Activated gamma-delta T cell treated with Interleukin-2 at 50 U/mL for 16 hours (primary cell): ENCODE results near the gene PRKCZ.

Experiments used
- DNase-seq: peaks from one replicate; pipeline ENCODE4 v3.0.0-alpha.2; 2020

Gene PRKCZ

DNA sequence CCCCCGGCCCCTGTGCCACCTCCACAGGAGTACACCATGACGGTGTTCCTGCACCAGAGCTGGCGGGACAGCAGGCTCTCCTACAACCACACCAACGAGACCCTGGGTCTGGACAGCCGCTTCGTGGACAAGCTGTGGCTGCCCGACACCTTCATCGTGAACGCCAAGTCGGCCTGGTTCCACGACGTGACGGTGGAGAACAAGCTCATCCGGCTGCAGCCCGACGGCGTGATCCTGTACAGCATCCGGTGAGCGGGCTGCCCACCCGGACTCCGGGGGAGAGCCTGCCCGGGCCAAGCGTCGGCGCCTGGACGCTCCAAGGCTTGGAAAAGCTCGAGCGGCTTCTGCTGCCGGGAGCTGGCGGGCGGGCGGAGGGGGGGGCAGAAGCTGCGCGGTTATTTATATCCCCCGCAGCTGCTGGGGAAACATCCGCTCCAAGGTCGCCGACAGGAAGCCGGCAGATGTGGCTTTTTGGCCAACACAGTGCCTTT, 24.7 kb upstream of the PRKCZ start:
- no peak for DNase-seq

DNA sequence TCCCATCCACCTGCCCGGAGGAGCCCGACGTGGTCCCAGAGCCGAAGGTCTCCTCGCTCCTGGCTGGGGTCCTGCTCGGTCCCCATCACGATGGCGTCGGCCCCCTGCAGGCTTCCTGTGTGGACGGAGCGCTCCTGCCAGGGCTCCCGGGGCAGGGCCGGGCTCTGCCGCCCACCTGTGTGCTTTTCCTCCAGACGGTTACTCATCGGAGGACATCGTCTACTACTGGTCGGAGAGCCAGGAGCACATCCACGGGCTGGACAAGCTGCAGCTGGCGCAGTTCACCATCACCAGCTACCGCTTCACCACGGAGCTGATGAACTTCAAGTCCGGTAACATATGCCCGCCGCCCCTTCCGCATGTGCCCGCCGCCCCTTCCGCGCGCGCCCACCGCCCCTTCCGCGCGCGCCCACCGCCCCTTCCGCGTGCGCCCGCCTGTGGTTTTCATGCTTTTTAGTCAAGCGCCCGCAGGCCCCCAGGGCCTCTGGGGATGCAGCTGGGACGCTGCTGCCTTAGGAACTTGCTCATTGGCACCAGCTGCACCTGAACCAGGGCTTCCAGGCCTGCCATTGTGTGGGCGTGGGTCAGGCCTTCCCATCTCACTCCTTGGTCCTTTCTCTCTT, 22.1 kb upstream of the PRKCZ start:
- no peak for DNase-seq

DNA sequence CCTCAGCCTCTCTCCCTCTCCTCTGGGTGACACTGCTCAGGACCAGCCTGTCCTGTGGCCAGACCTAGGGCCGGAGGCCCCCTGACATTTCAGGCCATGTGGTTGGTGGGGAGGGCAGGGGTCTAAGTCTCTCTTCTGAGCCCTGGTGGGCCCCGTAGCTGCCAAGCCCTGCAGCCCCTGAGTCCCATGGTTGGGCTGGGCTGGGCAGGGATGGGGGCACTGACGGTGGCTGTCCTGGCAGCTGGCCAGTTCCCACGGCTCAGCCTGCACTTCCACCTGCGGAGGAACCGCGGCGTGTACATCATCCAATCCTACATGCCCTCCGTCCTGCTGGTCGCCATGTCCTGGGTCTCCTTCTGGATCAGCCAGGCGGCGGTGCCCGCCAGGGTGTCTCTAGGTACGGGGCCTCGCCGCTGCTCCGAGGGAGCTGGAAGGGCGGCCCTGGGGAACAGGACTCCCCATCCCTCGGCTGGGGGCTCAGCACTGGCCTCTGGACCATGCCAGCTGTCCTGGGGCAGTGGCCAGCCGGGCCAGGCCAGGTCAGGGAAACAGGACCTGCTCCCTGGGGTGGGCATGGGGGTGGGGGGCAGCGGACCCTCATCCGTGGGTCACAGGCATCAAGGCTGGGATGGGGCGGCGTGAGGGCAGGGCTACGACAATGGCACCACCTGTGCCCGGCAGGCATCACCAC, 21.2 kb upstream of the PRKCZ start:
- DNase-seq = no peak

DNA sequence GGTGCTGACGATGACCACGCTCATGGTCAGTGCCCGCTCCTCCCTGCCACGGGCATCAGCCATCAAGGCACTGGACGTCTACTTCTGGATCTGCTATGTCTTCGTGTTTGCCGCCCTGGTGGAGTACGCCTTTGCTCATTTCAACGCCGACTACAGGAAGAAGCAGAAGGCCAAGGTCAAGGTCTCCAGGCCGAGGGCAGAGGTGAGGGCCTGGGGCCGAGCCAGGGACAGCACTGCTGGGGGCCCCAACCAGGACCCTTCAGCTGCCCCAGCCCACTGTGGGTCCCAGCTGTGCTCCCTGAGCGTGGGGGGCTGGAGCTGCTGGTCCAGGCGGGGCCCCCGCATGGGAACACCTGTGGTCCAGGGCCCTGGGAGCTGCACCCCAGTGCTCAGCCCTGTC, 20.6 kb upstream of the PRKCZ start:
- no peak for DNase-seq

DNA sequence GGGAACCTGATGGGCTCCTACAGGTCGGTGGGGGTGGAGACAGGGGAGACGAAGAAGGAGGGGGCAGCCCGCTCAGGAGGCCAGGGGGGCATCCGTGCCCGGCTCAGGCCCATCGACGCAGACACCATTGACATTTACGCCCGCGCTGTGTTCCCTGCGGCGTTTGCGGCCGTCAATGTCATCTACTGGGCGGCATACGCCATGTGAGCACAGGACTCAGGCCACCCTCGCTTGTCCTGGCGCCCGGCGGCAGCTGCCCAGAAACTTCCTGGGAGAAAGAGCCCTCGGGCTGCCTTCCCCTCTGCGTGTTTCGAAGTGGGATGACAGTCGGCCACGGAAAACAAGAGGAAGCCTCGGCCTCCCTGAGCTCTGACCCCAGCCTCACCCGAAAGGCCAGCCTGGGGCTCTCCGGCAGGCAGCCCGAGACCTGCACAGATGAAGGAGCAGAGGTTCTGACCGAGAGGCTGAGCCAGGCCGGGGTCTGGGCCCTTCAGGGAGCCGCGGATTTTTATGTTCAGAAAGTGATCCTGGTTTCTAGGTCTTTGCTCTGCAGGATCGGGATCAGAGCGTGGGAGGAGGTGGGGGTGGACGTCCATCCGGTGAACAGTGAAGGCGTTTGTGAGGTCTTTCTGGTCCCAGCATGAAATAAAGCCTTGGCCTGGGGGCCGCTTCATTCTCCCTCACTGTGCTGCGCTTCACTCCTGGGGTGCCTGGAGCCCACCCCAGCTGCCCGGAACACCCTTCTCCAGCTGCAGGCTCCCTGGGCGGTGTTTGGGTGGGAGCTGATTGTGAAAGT, 19.9 kb upstream of the PRKCZ start:
- no peak for DNase-seq

DNA sequence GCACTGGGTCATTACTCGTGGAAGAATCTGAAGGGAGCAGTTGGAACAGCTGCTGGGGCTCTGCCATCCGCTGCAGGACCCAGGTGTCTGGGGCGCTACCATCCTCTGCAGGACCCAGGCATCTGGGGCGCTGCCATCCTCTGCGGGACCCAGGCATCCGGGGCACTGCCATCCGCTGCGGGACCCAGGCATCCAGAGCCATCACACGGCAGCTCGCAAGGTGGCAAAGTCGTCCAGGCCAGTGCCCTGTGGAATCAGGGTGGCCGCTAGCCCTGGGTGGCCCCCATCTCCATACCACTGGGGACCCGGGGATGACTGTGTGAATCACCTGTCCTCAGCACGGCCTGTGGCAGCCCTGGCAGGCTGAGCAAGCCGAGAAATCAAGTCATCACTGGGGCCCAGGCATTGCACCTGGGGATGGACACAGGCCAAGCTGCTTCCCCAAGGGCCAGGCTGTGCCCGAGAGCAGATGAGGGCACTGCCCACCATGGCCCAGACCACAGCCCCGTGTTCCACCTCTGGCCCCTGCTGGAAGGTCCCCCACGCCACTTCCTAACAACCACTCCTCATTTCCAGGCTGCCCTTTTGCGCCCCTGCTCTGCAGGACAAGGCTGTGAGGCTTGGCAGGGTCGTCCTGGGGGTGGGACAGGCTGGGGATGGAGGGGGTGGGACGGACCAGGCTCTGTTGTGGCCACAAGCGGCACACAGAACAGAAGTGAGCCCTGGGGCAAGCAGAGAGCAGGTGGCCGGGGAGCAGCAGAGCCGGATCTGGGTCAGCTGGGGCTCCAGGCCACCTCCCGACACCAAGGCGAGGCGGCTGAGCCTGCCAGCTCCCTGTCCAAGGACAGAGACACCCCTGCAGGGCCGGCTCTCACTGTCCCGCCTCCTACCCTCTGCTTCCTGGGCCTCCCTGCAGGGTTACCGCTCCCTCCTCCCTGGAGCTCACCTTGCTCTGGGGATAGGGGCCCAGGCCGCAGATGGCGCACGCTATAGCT, 18.4 kb upstream of the PRKCZ start:
- DNase-seq = no peak

DNA sequence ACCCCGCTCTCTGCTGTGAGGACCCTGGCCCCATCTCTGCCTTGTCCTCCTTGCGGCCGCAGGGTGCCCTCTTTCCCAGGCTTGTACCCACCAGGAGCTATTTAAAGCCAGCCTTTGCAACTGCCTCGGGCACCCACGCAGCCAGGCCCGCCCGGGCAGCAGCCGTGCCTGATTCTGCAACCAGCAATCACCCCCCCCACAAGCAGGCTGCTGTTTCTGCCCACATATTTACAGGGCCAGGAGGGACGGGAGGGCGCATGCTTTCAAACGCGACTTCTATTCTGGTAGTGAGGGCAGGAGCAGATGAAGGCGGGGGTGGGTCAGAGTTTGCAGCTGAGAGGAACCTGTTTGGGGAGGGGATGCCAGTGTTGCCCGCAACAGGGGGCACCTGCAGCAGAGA, 17.5 kb upstream of the PRKCZ start:
- DNase-seq = no peak

DNA sequence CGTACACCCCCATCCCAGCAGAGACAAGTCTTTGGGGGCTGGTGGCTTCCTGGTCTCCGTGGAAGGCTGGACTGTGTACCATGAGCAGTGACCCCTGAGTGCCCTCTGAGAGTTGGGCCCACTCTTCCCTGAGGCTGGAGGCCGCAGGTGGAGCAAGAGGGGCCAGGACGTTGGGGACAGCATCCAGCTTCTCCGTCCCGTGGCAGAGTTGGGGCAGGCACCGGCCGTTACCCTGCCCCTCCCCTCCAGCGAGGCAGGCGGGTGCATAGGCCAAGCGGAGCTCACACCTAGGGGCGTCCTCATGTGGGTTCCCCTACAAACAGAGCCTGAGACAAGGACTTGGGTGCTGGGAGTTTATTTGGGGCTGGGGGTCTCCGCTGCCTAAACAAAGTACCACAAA, 17.0 kb upstream of the PRKCZ start:
- no peak for DNase-seq

DNA sequence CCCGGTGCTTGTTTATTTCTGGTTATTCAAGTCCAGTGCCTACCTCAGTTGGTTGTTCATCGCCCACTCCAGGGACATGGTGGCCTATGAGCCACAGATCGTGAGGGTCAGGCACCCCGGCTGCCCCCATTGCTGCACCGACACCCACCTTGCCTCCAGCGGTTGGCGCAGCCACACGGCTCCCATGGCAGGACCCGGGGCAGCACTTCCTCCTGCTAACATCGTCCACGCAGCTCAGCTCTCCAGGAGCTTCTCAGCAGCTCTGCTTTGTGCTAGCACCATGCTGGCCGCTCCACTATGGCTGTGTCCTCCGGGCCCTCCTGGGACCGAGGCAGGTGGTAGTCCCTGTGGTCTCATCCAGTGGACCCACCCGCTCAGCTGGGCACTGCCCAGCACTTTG, 13.9 kb upstream of the PRKCZ start:
- no peak for DNase-seq

DNA sequence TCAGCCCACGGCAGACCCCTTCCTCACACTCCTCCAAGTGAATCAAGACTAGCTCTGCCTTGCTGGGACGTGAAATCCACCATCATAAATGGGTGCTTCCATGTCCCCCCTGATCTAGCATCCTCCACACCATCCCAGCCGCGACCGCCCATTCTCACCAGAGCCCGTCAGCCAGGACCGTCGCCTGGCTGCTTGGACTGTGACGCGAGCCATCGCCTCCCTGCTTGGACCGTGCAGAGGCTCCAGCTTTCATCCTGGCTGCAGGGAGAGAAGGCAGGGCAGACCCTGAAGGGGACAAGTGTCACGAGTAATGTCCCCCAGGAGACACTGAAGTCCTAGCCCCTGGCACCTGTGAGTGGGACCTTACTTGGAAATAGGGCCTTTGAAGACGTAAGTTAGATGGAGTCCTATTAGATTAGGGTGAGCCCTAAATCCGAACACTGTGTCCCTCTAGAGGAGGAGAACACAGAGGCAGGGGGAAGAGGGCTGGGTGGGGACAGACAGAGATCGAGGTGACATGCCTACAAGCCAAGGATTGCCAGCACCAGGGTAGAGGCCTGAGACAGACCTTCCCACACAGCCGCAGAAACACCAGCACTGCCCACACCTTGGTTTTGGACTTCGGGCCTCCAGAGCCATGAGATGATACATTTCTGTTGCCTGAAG, 12.8 kb upstream of the PRKCZ start:
- DNase-seq = no peak

DNA sequence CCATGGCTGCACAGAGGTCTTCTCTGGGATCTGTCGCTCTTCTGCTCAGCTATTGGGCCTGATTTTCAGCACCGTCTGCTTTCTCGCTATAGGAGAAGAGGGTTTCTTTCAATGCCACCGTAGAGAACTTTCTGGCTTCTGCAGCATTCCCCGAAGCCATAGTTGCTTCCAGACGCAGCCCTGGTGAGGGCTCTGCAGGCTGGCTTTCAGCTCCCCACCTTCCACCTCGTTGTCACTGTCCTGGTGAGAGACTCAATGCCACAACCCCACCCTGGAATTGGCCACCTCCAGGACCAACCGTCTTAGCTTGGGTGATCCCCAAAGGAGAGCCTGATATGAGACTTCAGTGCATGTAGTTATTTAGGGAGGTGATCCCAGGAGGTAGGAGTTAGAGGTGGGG, 12.0 kb upstream of the PRKCZ start:
- DNase-seq = no peak

DNA sequence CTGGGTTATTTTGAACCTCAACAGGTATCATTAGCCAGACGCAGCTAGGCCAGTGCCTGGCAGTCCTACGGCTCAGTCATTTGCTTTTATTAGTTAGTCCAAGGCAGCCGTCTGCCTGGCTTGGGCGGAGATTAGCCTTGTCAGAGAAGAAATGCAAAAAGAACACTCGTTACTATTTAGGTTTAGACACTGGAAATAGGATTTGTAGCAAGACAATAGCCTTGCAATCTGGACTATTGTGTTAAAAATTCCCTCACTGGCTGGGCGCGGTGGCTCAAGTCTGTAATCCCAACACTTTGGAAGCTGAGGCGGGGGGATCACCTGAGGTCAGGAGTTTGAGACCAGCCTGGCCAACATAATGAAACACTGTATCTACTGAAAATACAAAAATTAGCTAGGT, 11.0 kb upstream of the PRKCZ start:
- no peak for DNase-seq

DNA sequence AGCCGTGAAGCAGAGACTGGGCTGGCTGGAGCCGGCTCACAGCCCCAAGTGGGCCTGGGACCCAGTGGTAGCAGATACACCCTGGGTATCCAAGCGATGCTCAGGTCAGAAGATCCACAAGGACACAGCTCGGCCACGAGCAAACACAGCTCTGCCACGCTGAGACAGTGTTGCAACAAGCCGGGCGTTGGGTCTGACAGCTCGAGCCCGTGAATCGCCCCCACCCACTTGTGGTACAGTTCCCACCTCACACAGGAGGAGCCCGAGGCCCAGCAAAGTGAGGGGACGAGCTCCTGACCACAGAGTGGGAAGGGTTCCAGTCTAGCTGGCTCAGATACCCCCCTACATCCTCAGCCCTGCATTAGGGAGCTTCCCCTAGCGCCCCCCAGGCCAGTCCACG, 8.9 kb upstream of the PRKCZ start:
- no peak for DNase-seq

DNA sequence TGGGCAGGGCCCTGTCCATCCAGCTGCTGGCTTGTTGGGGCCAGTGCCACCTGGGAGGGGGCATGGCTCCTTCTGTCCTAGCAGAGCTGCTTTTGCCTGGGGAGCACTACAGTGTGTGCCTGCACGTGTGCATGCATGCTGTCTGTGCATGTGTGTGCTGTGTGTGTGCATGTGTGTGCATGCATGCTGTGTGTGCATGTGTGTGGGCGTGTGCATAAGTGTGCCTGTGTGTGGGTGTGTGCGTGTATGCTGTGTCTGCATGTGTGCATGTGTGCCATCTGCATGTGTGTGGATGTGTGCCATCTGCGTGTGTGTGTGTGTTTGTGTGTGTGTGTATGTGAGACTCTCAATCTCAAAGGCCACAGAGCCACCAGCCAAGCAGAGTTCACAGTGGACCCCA, 8.3 kb upstream of the PRKCZ start:
- DNase-seq = no peak

DNA sequence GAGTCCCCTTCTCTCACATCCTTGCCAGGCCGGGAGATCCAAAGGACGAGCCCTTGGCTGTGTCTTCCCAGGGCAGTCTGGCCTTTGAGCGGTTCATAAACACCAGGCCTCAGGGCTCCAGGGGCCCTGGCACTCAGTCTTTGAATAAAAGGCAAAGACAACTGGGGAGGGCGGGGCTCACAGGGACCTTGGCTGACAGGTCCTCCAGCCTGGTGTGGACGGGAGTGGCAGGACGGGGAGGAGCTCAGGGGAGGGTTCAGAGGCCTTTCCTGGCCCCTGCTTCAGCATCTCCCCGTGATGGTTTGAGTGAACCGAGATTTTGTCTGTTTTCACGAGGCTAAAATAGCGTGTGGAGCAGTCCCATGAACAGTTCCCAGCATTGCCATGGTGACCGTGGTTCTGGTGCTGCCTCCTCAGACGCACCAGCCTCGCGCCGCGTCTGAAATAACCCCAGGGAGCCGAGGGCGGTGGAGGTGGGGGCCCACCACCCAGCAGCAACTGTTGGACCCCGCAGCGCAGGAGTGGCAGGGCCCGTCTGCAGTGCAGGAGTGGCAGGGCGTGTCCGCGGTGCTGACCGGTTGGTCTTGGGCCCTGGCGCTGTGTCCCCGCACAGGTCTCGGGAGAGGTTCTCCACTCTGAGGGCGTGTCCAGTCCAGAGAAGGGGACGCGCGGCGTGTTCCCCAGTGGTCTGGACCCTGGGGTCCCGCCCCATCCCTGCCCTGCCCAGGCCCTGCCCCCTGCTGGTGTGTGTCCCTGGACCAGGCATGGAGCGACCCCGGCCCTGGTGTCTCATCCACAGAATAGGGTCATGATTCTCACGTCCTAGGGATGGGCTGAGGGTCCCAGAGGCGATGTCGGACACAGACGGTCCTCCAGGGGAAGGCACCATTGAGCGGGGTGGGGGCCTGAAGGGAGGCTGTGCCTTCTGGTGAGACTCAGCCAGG, 7.1 kb upstream of the PRKCZ start:
- no peak for DNase-seq

DNA sequence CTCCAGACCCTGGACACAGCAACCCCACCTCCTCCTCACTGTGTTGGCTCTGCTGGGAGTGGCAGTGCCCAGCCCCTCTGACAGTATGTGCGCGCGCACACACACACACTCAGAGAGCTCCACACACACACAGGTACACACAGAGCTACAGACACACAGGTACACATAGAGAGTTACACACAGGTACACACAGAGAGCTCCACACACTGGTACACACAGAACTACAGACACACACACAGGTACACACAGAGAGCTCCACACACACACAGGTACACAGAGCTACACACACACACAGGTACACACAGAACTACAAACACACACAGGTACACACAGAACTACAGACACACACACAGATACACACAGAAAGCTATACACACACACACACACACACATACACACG, 6.3 kb upstream of the PRKCZ start:
- DNase-seq = no peak

DNA sequence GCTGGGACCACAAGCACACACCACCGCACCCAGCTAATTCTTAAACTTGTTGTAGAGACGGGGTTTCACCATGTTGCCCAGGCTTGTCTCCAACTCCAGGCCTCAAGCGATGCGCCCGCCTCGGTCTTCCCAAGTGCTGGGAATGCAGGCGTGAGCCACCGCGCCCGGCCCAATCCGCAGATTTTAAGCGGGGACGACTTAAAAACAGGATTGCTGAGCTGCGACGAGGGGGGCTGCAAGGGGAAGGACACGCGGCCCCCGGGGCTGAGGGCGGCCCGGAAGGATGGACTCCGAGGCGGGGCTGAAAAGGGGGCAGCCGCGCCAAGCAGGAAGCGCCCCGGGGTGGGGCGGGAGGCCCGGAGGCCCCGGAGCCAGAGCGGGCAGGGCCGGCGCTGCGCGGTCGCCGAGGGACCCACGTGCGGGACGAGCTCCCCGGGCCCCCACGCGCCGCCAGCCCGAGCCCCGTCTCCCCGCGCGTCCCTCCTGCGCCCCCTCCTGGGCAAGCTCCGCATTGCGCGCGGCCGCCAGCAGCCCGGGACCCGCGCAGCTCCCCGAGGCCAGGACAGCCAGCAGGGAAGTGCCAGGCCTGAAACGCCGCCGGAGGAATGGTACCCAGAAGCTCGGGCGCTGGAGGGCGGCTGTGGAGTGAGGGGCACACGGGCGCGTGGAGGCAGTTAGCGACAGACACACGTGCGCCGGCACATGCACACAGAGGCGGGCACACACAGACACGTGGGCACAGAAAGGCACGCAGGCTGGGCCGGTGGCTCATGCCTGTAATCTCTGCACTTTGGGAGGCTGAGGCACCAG, 5.5 kb upstream of the PRKCZ start:
- DNase-seq = peak; percentile 75

DNA sequence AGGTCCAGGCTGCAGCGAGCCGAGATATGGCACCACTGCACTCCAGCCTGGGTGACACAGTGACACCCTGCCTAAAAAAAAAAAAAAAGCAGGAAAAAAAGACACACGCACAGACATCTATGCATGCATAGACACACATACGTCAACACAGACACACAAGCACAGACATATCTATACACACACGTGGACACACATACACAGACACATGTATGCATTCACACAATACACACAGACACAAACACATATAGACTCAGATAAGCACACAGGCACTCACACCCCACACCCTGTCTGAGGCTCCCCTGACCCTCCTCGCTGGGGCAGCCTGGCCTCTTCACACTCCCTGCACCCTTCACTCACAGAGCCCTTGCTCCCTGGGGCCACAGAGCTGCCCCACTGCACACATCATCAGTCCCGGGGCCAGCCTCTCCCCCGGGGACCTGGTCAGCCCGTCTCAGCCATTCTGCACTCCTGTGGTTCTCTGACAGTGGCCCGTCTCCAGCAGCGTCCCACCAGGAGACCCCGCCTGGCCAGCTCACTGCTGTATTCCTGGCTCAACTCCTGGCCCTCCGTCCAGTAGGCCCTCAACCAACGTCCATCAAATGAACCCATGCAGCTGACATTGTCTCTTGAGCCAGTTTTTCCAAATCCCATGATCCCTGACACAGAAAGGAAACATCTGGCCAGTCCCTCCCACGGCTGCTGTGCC, 4.6 kb upstream of the PRKCZ start:
- no peak for DNase-seq

DNA sequence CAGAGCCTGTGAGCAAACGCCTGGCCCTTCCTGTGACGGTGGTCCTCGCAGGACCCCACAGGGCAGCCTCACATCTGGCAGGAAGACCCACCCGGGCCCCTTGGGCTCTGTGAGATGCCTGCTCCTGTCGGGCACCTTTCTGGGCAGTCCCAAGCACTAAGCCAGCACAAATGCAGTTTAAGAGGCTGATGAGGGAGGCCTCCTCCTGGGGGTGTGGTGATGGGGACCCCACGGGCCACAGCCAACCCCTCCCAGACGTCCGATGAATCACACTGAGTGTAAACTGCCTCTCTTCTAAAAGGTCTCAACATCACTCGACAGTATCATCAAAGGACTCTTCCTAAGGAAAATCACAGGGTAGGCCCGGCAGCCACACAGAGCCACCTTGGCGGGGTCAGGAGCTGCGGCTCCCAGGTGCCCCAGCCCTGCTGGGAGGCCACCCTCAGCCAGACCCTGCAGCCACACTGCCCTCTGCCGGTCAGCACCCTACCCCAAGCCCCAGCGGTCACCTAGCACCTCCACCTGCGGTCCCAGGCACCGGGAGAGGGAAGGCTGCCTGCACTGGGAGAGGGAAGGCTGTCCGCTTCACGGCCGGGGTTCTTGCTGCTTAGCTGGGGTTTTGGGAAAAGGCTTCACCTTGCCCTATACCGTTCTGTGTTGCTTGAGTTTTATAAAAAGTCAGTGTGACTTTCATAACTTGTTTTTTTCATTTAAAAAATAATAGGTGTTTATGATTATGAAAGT, 3.9 kb upstream of the PRKCZ start:
- peak; percentile 34 for DNase-seq
